ENCODE measurements around the gene TGFBI. TPM values are rescaled to one million over a fixed set of nuclear protein-coding genes. Genes with fewer than 3 reads are reported as not detected.

The TGFBI gene
- total RNA-seq, 1 donor from 2014 or later = 9.5 TPM

- no peak overlapping the region for H3K27ac Mint-ChIP-seq
- DNase-seq (ENCODE audit: low spot score) = no peak
- H3K9me3 Mint-ChIP-seq = no peaks in the 10 kb centered on the region
These were observed 40.2 kb upstream of the TGFBI start for GRCh38 chr5:135988546-135988945.

GRCh38 chr5:135989686-135990085 is 39.1 kb upstream of the TGFBI start:
- Histone ChIP-seq H3K27me3 (no peaks in the 10 kb centered on the region), H3K4me3 (no peak overlapping the region), H3K9me3 (ENCODE audit: low read depth) (no peaks in the 10 kb centered on the region), H3K4me1 (no peaks in the 10 kb centered on the region), H3K27ac (no peak overlapping the region), H3K9ac (no peak overlapping the region), H3K79me2 (ENCODE audit: low read depth) (no peaks in the 10 kb centered on the region), H3K36me3 (no peaks in the 10 kb centered on the region), H2AFZ (replicated peaks) (no peak overlapping the region), H4K20me1 (ENCODE audit: low read depth) (no peaks in the 10 kb centered on the region), H3K4me2 (no peak overlapping the region), H3F3A (ENCODE audit: low read depth) (no peaks in the 10 kb centered on the region)
- no peak overlapping the region for H3K27ac Mint-ChIP-seq
- no peak for DNase-seq (ENCODE audit: low spot score)
- H3K9me3 Mint-ChIP-seq = no peaks in the 10 kb centered on the region
- peaks cover 10% of the 10 kb centered on the region for H3K4me1 Mint-ChIP-seq
- no peaks in the 10 kb centered on the region for H3K36me3 Mint-ChIP-seq
- TF ChIP-seq, protein P1, sequence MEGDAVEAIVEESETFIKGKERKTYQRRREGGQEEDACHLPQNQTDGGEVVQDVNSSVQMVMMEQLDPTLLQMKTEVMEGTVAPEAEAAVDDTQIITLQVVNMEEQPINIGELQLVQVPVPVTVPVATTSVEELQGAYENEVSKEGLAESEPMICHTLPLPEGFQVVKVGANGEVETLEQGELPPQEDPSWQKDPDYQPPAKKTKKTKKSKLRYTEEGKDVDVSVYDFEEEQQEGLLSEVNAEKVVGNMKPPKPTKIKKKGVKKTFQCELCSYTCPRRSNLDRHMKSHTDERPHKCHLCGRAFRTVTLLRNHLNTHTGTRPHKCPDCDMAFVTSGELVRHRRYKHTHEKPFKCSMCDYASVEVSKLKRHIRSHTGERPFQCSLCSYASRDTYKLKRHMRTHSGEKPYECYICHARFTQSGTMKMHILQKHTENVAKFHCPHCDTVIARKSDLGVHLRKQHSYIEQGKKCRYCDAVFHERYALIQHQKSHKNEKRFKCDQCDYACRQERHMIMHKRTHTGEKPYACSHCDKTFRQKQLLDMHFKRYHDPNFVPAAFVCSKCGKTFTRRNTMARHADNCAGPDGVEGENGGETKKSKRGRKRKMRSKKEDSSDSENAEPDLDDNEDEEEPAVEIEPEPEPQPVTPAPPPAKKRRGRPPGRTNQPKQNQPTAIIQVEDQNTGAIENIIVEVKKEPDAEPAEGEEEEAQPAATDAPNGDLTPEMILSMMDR (IDR thresholded peaks at IDR 0.05) = no peak
- TF ChIP-seq EZH2phosphoT487 (IDR thresholded peaks at IDR 0.05) (no peak), EZH2 (IDR thresholded peaks at IDR 0.05) (no peak)
- peaks cover 11% of the 10 kb centered on the region for H3K27me3 Mint-ChIP-seq (ENCODE audit: insufficient read depth, low read depth)
- H3K4me3 Mint-ChIP-seq = no peak overlapping the region

More at GRCh38 chr5:135988546-135988945, 40.2 kb upstream of the TGFBI start:
- H3K4me3 ChIP-seq = no peak overlapping the region
- Mint-ChIP-seq H3K27me3 (ENCODE audit: insufficient read depth, low read depth) (peaks cover 11% of the 10 kb centered on the region), H3K4me1 (peaks cover 3% of the 10 kb centered on the region), H3K36me3 (no peaks in the 10 kb centered on the region), H3K4me3 (no peak overlapping the region)
- no peaks in the 10 kb centered on the region for H3K9me3 ChIP-seq (ENCODE audit: low read depth)
- H3K27ac ChIP-seq = no peak overlapping the region
- no peaks in the 10 kb centered on the region for H4K20me1 ChIP-seq (ENCODE audit: low read depth)
- TF ChIP-seq EZH2 (IDR thresholded peaks at IDR 0.05) = no peak
- no peak for TF ChIP-seq EZH2phosphoT487 (IDR thresholded peaks at IDR 0.05)
- TF ChIP-seq, protein P1 (IDR thresholded peaks at IDR 0.05) = no peak
- no peak overlapping the region for H3K4me2 ChIP-seq
- H3K4me1 ChIP-seq = no peaks in the 10 kb centered on the region
- H3K79me2 ChIP-seq (ENCODE audit: low read depth) = no peaks in the 10 kb centered on the region
- no peak overlapping the region for H3K9ac ChIP-seq
- H3K36me3 ChIP-seq = no peaks in the 10 kb centered on the region
- H3F3A ChIP-seq (ENCODE audit: low read depth) = no peaks in the 10 kb centered on the region
- H2AFZ ChIP-seq (replicated peaks) = no peak overlapping the region
- no peaks in the 10 kb centered on the region for H3K27me3 ChIP-seq

DNA sequence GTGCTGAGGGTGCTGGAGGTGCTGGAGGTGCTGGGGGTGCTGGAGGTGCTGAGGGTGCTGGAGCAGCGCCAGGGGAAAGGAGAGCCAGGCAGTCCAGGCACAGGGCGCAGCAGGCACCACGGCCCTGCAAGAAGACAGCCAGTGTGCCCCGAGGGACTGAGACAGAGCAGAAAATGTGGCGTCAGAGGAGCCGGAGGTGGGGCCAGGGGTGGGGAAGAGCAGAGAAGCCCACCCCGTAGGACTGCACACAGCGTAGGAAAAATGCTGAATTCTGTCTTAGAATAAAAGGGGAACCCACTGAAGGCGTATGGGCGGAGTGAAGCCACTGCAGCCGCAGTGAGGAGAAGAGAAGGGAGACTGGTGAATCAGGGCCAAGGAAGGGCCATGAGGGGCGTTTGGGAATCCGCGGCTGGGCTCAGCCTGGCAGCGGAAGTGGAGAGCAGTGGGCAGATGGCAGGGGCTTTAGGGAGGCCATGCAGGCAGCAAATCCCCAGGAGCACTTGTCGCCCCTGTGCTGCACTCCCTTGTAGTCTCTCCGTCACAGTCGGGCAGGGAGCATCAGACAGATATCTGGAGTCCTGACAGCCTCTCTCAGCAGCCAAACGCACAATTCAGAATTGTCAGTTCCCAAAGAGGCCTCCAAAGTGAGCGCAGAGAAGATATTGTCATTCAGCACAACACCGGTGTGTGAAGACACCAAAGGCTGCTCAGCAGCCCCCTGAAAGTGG is 38.1 kb upstream of the TGFBI start:
- TF ChIP-seq, protein P1 (IDR thresholded peaks at IDR 0.05) = no peak
- TF ChIP-seq EZH2 (IDR thresholded peaks at IDR 0.05) = no peak
- TF ChIP-seq EZH2phosphoT487 (IDR thresholded peaks at IDR 0.05) = no peak
- no peaks in the 10 kb centered on the region for H3K36me3 ChIP-seq
- no peak overlapping the region for H3K4me2 ChIP-seq
- H2AFZ ChIP-seq (replicated peaks) = no peak overlapping the region
- Mint-ChIP-seq H3K27ac (no peak overlapping the region), H3K4me1 (peaks cover 10% of the 10 kb centered on the region), H3K9me3 (no peaks in the 10 kb centered on the region), H3K4me3 (no peak overlapping the region), H3K36me3 (no peaks in the 10 kb centered on the region), H3K27me3 (ENCODE audit: insufficient read depth, low read depth) (peaks cover 11% of the 10 kb centered on the region)
- no peaks in the 10 kb centered on the region for H3F3A ChIP-seq (ENCODE audit: low read depth)
- no peaks in the 10 kb centered on the region for H4K20me1 ChIP-seq (ENCODE audit: low read depth)
- H3K27ac ChIP-seq = no peak overlapping the region
- no peak for DNase-seq (ENCODE audit: low spot score)
- no peaks in the 10 kb centered on the region for H3K79me2 ChIP-seq (ENCODE audit: low read depth)
- no peaks in the 10 kb centered on the region for H3K27me3 ChIP-seq
- no peak overlapping the region for H3K4me3 ChIP-seq
- H3K9ac ChIP-seq = no peak overlapping the region
- H3K4me1 ChIP-seq = no peaks in the 10 kb centered on the region
- H3K9me3 ChIP-seq (ENCODE audit: low read depth) = no peaks in the 10 kb centered on the region
